Pericardium fibroblast (primary cell): ENCODE measurements around the gene TBC1D25. TPM values are rescaled to one million over a fixed set of nuclear protein-coding genes. Genes with fewer than 3 reads are reported as not detected.

Source experiments
- total RNA-seq: library from RNA; depleted of rRNA; stranded (reverse); fragments of >200 nt; gene quantifications from 2 replicates; pipeline ENCODE4 v1.2.3, GENCODE V29; 2015

TBC1D25 gene
- total RNA-seq, result 5.2 and 11.6 TPM in 2 replicates

GRCh38 chrX:48539345-48540027 lies at the start of gene TBC1D25:
Gene TBC1D25, plus strand, starts transcription at chrX:48539714. Its CDS starts 84 bp downstream, at chrX:48539798.

GRCh38 chrX:48508400-48509244 lies 30.9 kb upstream of the TBC1D25 start, which contains the start of gene PORCN:
Gene PORCN, plus strand, starts transcription at chrX:48508992. Its CDS starts 829 bp downstream, at chrX:48509821.

GRCh38 chrX:48521353-48522243 lies 17.9 kb upstream of the TBC1D25 start, which contains the start of gene EBP:
Gene EBP, plus strand, starts transcription at chrX:48521808. Its CDS starts 1,964 bp downstream, at chrX:48523772.

GRCh38 chrX:48574270-48575266 lies 35.1 kb downstream of the TBC1D25 start, which contains the start of gene RBM3:
Gene RBM3, plus strand, starts transcription at chrX:48574484. Its CDS starts 697 bp downstream, at chrX:48575181.

GRCh38 chrX:48597353-48598264 lies 58.1 kb downstream of the TBC1D25 start, which contains the start of gene WDR13:
Gene WDR13, plus strand, starts transcription at chrX:48597492. Its CDS starts 505 bp downstream, at chrX:48597997.

Other genes with a start within 250 kb of the TBC1D25 start
- not detected in 2 replicates for gene SSX3, start 183.0 kb upstream of the TBC1D25 start, total RNA-seq
- not detected in 2 replicates for gene SSX4, start 156.2 kb upstream of the TBC1D25 start, total RNA-seq
- not detected in 2 replicates for gene SSX4B, start 127.8 kb upstream of the TBC1D25 start, total RNA-seq
- gene SLC38A5, start 69.5 kb upstream of the TBC1D25 start, total RNA-seq, result 7.7 and 12.6 TPM in 2 replicates
- 36.3 and 56.7 TPM in 2 replicates for gene FTSJ1, start 63.5 kb upstream of the TBC1D25 start, total RNA-seq
- 12.3 and 25.0 TPM in 2 replicates for gene PORCN, start 30.7 kb upstream of the TBC1D25 start, total RNA-seq
- gene EBP, start 17.9 kb upstream of the TBC1D25 start, total RNA-seq, result 35.2 and 87.9 TPM in 2 replicates
- 174 and 295 TPM in 2 replicates for gene RBM3, start 34.8 kb downstream of the TBC1D25 start, total RNA-seq
- 73.4 and 102 TPM in 2 replicates for gene WDR13, start 57.8 kb downstream of the TBC1D25 start, total RNA-seq
- gene WAS, start 144.1 kb downstream of the TBC1D25 start, total RNA-seq, result 0.23 TPM in 1 of 2 replicates, not detected in the other
- 1.6 and 2.8 TPM in 2 replicates for gene SUV39H1, start 157.0 kb downstream of the TBC1D25 start, total RNA-seq
- gene GLOD5, start 222.0 kb downstream of the TBC1D25 start, total RNA-seq, result not detected in 2 replicates
- gene GATA1, start 246.9 kb downstream of the TBC1D25 start, total RNA-seq, result not detected in 2 replicates